A549 (cell line): ENCODE results near the gene TBCCD1. TPM values are rescaled to one million over a fixed set of nuclear protein-coding genes. Genes with fewer than 3 reads are reported as not detected.
A peak's percentile ranks its signal among the peaks of the same experiment; 100 is the strongest.

Experiments
- ATAC-seq, 2 experiments: fragments of 200-7000 bp in 1 of 2; fragments of >200 bp in 1 of 2; cut with Nextera tagmentation in 1 of 2; cut with Tn5 transposase in 1 of 2; 3 replicates each; pipeline versions ENCODE4 v1.8.0 to v1.9.1; 2018 to 2020; ENCODE audit warnings: mild to moderate bottlenecking in 1 of 2, moderate library complexity in 1 of 2
- CTCF ChIA-PET: fragments of 300-600 bp; sonication (Branson Sonifier 250); formaldehyde crosslinking; extraction: SDS; loops from one replicate; lab custom pipeline; 2021; ENCODE audit warnings: antibody characterized with exemption, inconsistent platforms; lab: Yijun Ruan, JAX
- POLR2A ChIA-PET: fragments of 350-600 bp; formaldehyde crosslinking; extraction: SDS; loops from one replicate; lab custom pipeline; 2021; ENCODE audit warnings: antibody characterized with exemption, inconsistent platforms; lab: Yijun Ruan, JAX
- DNase-seq, 2 experiments: peaks; one replicate each; pipeline versions ENCODE4 v3.0.0 to v3.0.0-alpha.2; 2011 to 2016; ENCODE audit warnings: low read depth in 1 of 2, low spot score in 1 of 2
- FAIRE-seq: peaks from 2 replicates; lab custom pipeline; 2011; peaks lifted over from hg19 to GRCh38; lab: Jason Lieb, UNC
- H3K27ac ChIP-seq, 2 experiments: fragments of >200 bp; sonication (Bioruptor Twin); formaldehyde crosslinking; 3 replicates each; pipeline ENCODE4 v1.5.1; 2016 to 2017
- H3K4me1 ChIP-seq: fragments of >200 bp; sonication (Bioruptor Twin); formaldehyde crosslinking; 3 replicates; pipeline ENCODE4 v1.6.1; 2016
- H3K4me2 ChIP-seq: fragments of >200 bp; sonication (Bioruptor Twin); formaldehyde crosslinking; 3 replicates; pipeline ENCODE4 v1.6.1; 2016
- H3K4me3 ChIP-seq: fragments of >200 bp; sonication (Bioruptor Twin); formaldehyde crosslinking; 3 replicates; pipeline ENCODE4 v1.5.1; 2016
- H3K9me3 ChIP-seq: fragments of >200 bp; sonication (Bioruptor Twin); formaldehyde crosslinking; 3 replicates; pipeline ENCODE4 v1.6.1; 2016
- CBX2 ChIP-seq: fragments of 200-600 bp; sonication (generic); IDR thresholded peaks from 2 replicates; pipeline ENCODE4 v1.6.1; 2016; ENCODE audit warnings: low read depth, mild to moderate bottlenecking, borderline replicate concordance
- CBX8 ChIP-seq: fragments of 200-600 bp; sonication (generic); IDR thresholded peaks from 2 replicates; pipeline ENCODE4 v1.6.1; 2016
- CEBPB ChIP-seq, 2 experiments: fragments of >200 bp in 1 of 2; sonication (Bioruptor Twin) in 1 of 2; formaldehyde crosslinking in 1 of 2; IDR thresholded peaks; 2 replicates each; pipeline ENCODE4 v1.6.1; 2012 to 2016
- CHD4 ChIP-seq: fragments of 200-600 bp; sonication (generic); IDR thresholded peaks from 2 replicates; pipeline ENCODE4 v1.6.1; 2016; ENCODE audit warnings: antibody characterized with exemption, mild to moderate bottlenecking, borderline replicate concordance
- EHF ChIP-seq: fragments of 250-450 bp; sonication (Bioruptor Pico); IDR thresholded peaks from 2 replicates; pipeline ENCODE4 v1.5.0; 2020; ENCODE audit warnings: mild to moderate bottlenecking
- EP300 ChIP-seq, 2 experiments: fragments of >200 bp; sonication (Bioruptor Twin); formaldehyde crosslinking; IDR thresholded peaks; 2 replicates in 1 of 2; 3 replicates in 1 of 2; pipeline ENCODE4 v1.6.1; 2016 to 2017
- FOSL2 ChIP-seq, 2 experiments: fragments of 450-650 bp in 1 of 2; fragments of >200 bp in 1 of 2; sonication (Bioruptor Twin) in 1 of 2; formaldehyde crosslinking; IDR thresholded peaks; 2 replicates each; pipeline versions ENCODE4 v1.5.0 to v1.6.1; 2016 to 2020; ENCODE audit warnings: mild to moderate bottlenecking in 1 of 2, moderate library complexity in 1 of 2
- FOXS1 ChIP-seq: fragments of 250-450 bp; sonication (Bioruptor Pico); IDR thresholded peaks from 2 replicates; pipeline ENCODE4 v1.5.0; 2020; ENCODE audit warnings: mild to moderate bottlenecking, moderate library complexity
- GATA3 ChIP-seq: IDR thresholded peaks from 2 replicates; pipeline ENCODE4 v1.6.1; 2012; ENCODE audit warnings: borderline replicate concordance
- HMGXB4 ChIP-seq: fragments of 250-450 bp; sonication (Bioruptor Pico); IDR thresholded peaks from 2 replicates; pipeline ENCODE4 v1.5.0; 2021; ENCODE audit warnings: mild to moderate bottlenecking, moderate library complexity, borderline replicate concordance
- HOXA7 ChIP-seq: fragments of 250-450 bp; sonication (Bioruptor Pico); IDR thresholded peaks from 2 replicates; pipeline ENCODE4 v1.5.0; 2020; ENCODE audit warnings: mild to moderate bottlenecking, moderate library complexity
- JUN ChIP-seq, 2 experiments: fragments of >200 bp; sonication (Bioruptor Twin); formaldehyde crosslinking; IDR thresholded peaks; 2 replicates in 1 of 2; 3 replicates in 1 of 2; pipeline ENCODE4 v1.6.1; 2016 to 2017
- JUNB ChIP-seq: fragments of >200 bp; sonication (Bioruptor Twin); formaldehyde crosslinking; IDR thresholded peaks from 2 replicates; pipeline ENCODE4 v1.6.1; 2016
- KDM5A ChIP-seq: fragments of 200-600 bp; sonication (generic); IDR thresholded peaks from 2 replicates; pipeline ENCODE4 v1.6.1; 2016; ENCODE audit warnings: antibody characterized with exemption, mild to moderate bottlenecking
- MAFK ChIP-seq: fragments of 450-650 bp; IDR thresholded peaks from 2 replicates; pipeline ENCODE4 v1.6.1; 2014; ENCODE audit not compliant: partially characterized antibody
- MAX ChIP-seq: IDR thresholded peaks from 2 replicates; pipeline ENCODE4 v1.6.1; 2012
- MYC ChIP-seq: IDR thresholded peaks from 2 replicates; pipeline ENCODE4 v1.6.1; 2012; ENCODE audit warnings: mild to moderate bottlenecking, inconsistent platforms, low read length, improper control_type of control experiment, borderline replicate concordance
- NFE2L2 ChIP-seq: fragments of 150-350 bp; conservative IDR thresholded peaks from 2 replicates; pipeline ENCODE4 v1.6.1; 2014; ENCODE audit warnings: low read length
- NPAS2 ChIP-seq: fragments of 250-450 bp; sonication (Bioruptor Pico); IDR thresholded peaks from 2 replicates; pipeline ENCODE4 v1.8.0; 2022; ENCODE audit warnings: mild to moderate bottlenecking, moderate library complexity, borderline replicate concordance
- PBX3 ChIP-seq: IDR thresholded peaks from 2 replicates; pipeline ENCODE4 v1.6.1; 2012
- RARB ChIP-seq: fragments of 250-450 bp; sonication (Bioruptor Pico); IDR thresholded peaks from 2 replicates; pipeline ENCODE4 v1.8.0; 2021; ENCODE audit warnings: mild to moderate bottlenecking, moderate library complexity
- RFX5 ChIP-seq: fragments of 450-650 bp; IDR thresholded peaks from 2 replicates; pipeline ENCODE4 v1.7.1; 2014; ENCODE audit warnings: antibody characterized with exemption, mild to moderate bottlenecking, moderate library complexity
- RNF2 ChIP-seq: fragments of 200-600 bp; sonication (generic); IDR thresholded peaks from 2 replicates; pipeline ENCODE4 v1.6.1; 2016; ENCODE audit warnings: low read depth, mild to moderate bottlenecking, antibody characterized with exemption, moderate library complexity, borderline replicate concordance
- WGBS: methylation state at CpG from one replicate; pipeline ENCODE4 v1.1.6; 2017; ENCODE audit errors: missing lambda C conversion rate; 5-methylcytosine and 5-hydroxymethylcytosine counted together
- polyA plus RNA-seq, 4 experiments: library from polyadenylated mRNA; depleted of rRNA in 3 of 4; stranded (reverse); fragments of >200 nt; fragmentation: RNase III in 1 of 4; extraction: RNeasy Plus Mini Kit Qiagen cat#74134 plus additional on column Dnase treatment in 1 of 4; gene quantifications; 2 replicates in 3 of 4; 3 replicates in 1 of 4; pipeline ENCODE4 v1.2.3, GENCODE V29; 2011 to 2017
- TF ChIP-seq, protein P1 (sequence below): fragments of >200 bp; sonication (Bioruptor Twin); formaldehyde crosslinking; IDR thresholded peaks from 3 replicates; pipeline ENCODE4 v1.6.1; 2016
- TF ChIP-seq, protein P2 (sequence below): fragments of 250-450 bp; sonication (Bioruptor Pico); IDR thresholded peaks from 2 replicates; pipeline ENCODE4 v1.5.0; 2020; ENCODE audit warnings: low read depth, mild to moderate bottlenecking, moderate library complexity
- TF ChIP-seq, protein P3 (sequence below): IDR thresholded peaks from 2 replicates; pipeline ENCODE4 v1.6.1; 2012; ENCODE audit warnings: low read depth, borderline replicate concordance

TBCCD1 gene
- polyA plus RNA-seq, 2 of the 4 experiments (the other 2 are of a cell fraction) = 5.8 to 11.4 TPM

DNA sequence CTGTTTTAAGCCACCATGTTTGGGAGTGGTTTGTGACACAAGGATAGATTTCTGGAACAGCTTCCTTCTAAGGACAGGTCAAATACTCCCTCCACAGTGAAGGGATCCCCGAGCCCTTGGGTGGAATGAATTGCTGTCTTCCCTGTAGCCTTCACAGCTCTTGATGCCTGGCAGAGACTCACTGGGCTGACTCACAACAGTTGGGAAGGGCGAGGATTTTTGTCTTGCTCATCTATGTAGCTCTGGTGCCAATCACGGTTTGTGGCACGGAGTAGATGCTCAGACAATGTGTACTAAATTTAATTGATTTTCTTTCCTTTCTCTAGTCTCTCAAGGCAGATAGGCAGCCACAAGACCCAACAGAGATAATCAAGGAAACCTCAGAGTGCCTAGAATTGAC lies 49.9 kb downstream of the TBCCD1 start:
- H3K27ac ChIP-seq = no peak overlapping the region
- FAIRE-seq = no peak
- POLR2A ChIA-PET = no interaction called here
- DNase-seq = no peak
- H3K4me3 ChIP-seq = no peak overlapping the region
- CTCF ChIA-PET = interaction anchor here (1.0 kb wide), 1 partner anchor 258 kb away, joined by 3 read pairs; no protein-coding TSS in a partner anchor
- no peak overlapping the region for H3K4me2 ChIP-seq
- no peaks in the 10 kb centered on the region for H3K9me3 ChIP-seq
- H3K4me1 ChIP-seq = no peaks in the 10 kb centered on the region
- WGBS = 0% methylated on average over 4 of the region's 4 CpGs
- no peak for ATAC-seq
- TF ChIP-seq CBX2 (no peak), MAX (no peak), HOXA7 (CRISPR knock-in tag) (no peak), NPAS2 (CRISPR knock-in tag) (no peak), JUN (IDR thresholded peaks at IDR 0.05) (no peak), GATA3 (no peak), FOXS1 (no peak), FOSL2 (IDR thresholded peaks at IDR 0.05) (no peak), FOSL2 (CRISPR knock-in tag; IDR thresholded peaks at IDR 0.05) (no peak)

- ATAC-seq (no peak), FAIRE-seq (no peak), DNase-seq (no peak)
- Histone ChIP-seq H3K4me3 (no peak overlapping the region), H3K27ac (no peak overlapping the region), H3K4me1 (no peaks in the 10 kb centered on the region), H3K9me3 (no peaks in the 10 kb centered on the region), H3K4me2 (no peak overlapping the region)
- TF ChIP-seq MYC = no peak
- TF ChIP-seq CEBPB (IDR thresholded peaks at IDR 0.05) = peak in 1 of 2 experiments; percentile 56; a peak in 2 of 4 replicates
- 40% methylated on average over 1 of the region's 2 CpGs for WGBS
- CTCF ChIA-PET = no interaction called here
- POLR2A ChIA-PET = no interaction called here
Observed at GRCh38 chr3:186516646-186517045, 50.5 kb downstream of the TBCCD1 start.

DNA sequence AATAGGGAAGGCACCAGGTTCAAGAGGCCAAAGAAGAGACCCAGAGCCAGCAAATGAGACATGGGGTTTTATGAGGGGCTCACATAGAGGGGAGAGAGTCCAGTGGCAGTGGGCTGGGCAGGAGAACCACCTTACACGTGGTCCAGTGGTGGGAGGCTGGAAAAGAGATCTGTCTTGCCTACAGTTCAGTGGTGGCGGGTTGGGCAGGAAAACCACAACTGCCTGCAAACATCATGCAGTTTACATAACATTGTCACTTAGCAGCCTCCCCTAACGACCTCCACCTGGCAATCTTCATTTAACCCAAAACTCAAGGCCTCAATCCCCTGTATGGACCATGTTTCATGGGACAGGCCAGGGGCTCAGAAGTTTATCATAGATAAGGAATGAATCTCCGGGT lies 52.0 kb downstream of the TBCCD1 start:
- ChIA-PET CTCF (interaction anchor here (0.5 kb wide), 1 partner anchor 532 kb away, joined by 3 read pairs; no protein-coding TSS in a partner anchor), POLR2A (no interaction called here)
- WGBS = 13% methylated on average over 4 of the region's 4 CpGs
- Histone ChIP-seq H3K9me3 (no peaks in the 10 kb centered on the region), H3K4me1 (no peaks in the 10 kb centered on the region), H3K4me3 (no peak overlapping the region), H3K4me2 (no peak overlapping the region), H3K27ac (no peak overlapping the region)
- no peak for TF ChIP-seq EHF (CRISPR knock-in tag)
- ATAC-seq (no peak), FAIRE-seq (no peak), DNase-seq (no peak)

DNA sequence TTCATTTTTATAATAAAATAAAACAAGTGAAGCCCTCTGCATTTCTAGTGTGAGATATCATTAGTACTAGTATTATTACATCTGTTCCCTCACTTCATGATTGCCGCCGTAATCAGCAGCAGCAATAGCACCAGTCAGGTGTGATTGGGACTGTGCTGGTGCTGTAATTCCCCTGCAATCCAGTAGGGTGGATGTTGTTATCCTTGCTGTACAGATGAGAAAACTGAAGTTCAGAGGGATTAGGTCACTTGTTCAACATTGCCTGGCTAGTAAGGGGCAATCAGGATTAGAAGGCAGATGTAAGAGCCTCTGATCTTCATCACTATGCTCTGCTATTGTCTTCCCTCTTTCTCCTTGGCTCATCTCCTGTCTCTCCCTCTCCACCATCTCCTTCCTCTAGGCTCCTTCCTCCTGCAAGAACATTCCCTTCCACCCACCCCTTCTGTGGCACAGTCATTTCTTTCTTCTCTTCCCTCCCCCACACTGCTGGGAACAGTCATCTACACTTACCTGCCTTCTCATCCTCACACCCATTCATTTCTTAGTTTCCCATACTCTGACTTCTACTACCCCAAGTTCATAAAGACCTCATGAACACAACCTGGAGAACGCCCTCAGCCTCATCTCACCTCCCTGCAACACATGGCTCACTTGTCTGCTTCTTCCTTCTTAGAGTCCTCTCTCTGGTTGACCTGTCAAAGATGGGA lies 52.7 kb downstream of the TBCCD1 start:
- Histone ChIP-seq H3K27ac (no peak overlapping the region), H3K4me3 (no peak overlapping the region), H3K4me1 (no peaks in the 10 kb centered on the region), H3K9me3 (no peaks in the 10 kb centered on the region), H3K4me2 (no peak overlapping the region)
- CTCF ChIA-PET = no interaction called here
- FAIRE-seq (no peak), ATAC-seq (peak; percentile 69 to 87; a peak in 5 of 6 replicates), DNase-seq (peak; percentile 14 to 22)
- POLR2A ChIA-PET = no interaction called here
- 7% methylated on average over 3 of the region's 3 CpGs for WGBS
- TF ChIP-seq JUN (IDR thresholded peaks at IDR 0.05) (no peak), PBX3 (no peak), CHD4 (no peak), CBX8 (no peak), RNF2 (no peak), RARB (CRISPR knock-in tag) (no peak), EP300 (IDR thresholded peaks at IDR 0.05) (no peak), RFX5 (no peak), JUNB (no peak), HMGXB4 (no peak), KDM5A (no peak), NFE2L2 (no peak), MAFK (no peak)
- TF ChIP-seq, protein P1, sequence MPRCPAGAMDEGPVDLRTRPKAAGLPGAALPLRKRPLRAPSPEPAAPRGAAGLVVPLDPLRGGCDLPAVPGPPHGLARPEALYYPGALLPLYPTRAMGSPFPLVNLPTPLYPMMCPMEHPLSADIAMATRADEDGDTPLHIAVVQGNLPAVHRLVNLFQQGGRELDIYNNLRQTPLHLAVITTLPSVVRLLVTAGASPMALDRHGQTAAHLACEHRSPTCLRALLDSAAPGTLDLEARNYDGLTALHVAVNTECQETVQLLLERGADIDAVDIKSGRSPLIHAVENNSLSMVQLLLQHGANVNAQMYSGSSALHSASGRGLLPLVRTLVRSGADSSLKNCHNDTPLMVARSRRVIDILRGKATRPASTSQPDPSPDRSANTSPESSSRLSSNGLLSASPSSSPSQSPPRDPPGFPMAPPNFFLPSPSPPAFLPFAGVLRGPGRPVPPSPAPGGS = no peak
- TF ChIP-seq, protein P2, sequence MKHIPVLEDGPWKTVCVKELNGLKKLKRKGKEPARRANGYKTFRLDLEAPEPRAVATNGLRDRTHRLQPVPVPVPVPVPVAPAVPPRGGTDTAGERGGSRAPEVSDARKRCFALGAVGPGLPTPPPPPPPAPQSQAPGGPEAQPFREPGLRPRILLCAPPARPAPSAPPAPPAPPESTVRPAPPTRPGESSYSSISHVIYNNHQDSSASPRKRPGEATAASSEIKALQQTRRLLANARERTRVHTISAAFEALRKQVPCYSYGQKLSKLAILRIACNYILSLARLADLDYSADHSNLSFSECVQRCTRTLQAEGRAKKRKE (CRISPR knock-in tag) = no peak
- TF ChIP-seq, protein P3, sequence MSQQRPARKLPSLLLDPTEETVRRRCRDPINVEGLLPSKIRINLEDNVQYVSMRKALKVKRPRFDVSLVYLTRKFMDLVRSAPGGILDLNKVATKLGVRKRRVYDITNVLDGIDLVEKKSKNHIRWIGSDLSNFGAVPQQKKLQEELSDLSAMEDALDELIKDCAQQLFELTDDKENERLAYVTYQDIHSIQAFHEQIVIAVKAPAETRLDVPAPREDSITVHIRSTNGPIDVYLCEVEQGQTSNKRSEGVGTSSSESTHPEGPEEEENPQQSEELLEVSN = no peak
